GM12873 (cell line): ENCODE data around the gene CRMP1.

ENCODE experiments used
- CTCF ChIP-seq: IDR thresholded peaks from 2 replicates; pipeline ENCODE4 v1.5.1; 2012; ENCODE audit warnings: low read depth, mild to moderate bottlenecking, moderate library complexity, low read length, control low read depth; ENCODE audit not compliant: insufficient read depth; ENCODE audit errors: missing control alignments

CRMP1 gene

GRCh38 chr4:5919044-5919443 lies 26.2 kb upstream of the CRMP1 start:
- TF ChIP-seq CTCF: no peak

- no peak for TF ChIP-seq CTCF
These were observed 25.6 kb upstream of the CRMP1 start for GRCh38 chr4:5918331-5918985.

GRCh38 chr4:5917672-5918071 lies 24.8 kb upstream of the CRMP1 start:
- no peak for TF ChIP-seq CTCF

GRCh38 chr4:5916229-5916628 lies 23.3 kb upstream of the CRMP1 start:
- no peak for TF ChIP-seq CTCF

- TF ChIP-seq CTCF: no peak
These were observed 20.6 kb upstream of the CRMP1 start for GRCh38 chr4:5913454-5913853.

- no peak for TF ChIP-seq CTCF
These were observed 19.7 kb upstream of the CRMP1 start for GRCh38 chr4:5912614-5913019.

- no peak for TF ChIP-seq CTCF
These were observed 16.1 kb upstream of the CRMP1 start for GRCh38 chr4:5908876-5909427.

- TF ChIP-seq CTCF: no peak
These were observed 13.3 kb upstream of the CRMP1 start for GRCh38 chr4:5906191-5906590.
